Activated effector memory CD4-positive, alpha-beta T cell treated with Interleukin-2 at 50 U/mL for 16 hours (primary cell): ENCODE measurements around the gene TFRC.
"Not testable (repeated sequence)": the region's sequence is repeated elsewhere in the genome, so short reads cannot be mapped to it uniquely, and the experiment has no call there.

Source experiments
- DNase-seq: peaks from one replicate; pipeline ENCODE4 v3.0.0-alpha.2; 2020

TFRC gene

DNA sequence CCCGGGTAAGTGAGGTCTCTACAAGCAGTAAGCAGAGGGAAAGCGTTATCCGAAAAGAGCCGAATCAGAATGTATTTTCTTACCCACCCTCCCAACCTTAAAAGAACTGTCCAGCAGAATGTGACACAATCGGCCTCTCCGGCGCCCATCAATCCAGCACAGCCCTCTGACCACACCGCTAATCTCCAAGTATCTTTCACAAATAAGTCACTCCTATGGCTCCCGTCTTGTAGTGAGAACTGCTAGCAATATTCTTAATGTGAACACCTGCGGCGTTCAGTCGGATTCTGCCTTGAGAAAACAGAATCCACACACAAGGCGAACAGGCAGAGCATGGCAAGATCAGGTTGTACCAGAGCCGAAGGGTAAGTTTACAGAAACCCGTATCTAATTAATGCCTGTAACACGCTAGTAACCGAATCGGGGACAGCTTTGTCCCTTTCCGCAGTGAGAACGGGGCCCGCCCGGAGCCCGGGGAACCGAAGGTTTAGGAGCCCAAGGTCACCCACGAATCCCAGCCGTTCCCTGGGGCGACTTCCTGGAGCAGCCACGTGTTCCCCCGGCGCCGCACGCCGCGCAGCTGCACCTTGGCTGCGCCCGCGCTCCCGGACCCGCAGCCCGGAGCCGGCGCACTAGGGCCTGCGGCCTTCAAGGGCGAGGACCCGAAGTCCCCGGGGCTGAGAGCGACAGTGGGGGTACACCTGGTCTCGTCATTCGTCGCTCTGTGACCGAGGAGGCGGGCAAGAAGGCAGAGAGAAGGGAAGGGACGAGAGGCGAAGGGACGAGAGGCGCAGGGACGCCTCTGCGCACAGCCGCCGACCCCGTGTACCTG is 672 bp downstream of the TFRC start:
- peak; percentile 42 for DNase-seq

DNA sequence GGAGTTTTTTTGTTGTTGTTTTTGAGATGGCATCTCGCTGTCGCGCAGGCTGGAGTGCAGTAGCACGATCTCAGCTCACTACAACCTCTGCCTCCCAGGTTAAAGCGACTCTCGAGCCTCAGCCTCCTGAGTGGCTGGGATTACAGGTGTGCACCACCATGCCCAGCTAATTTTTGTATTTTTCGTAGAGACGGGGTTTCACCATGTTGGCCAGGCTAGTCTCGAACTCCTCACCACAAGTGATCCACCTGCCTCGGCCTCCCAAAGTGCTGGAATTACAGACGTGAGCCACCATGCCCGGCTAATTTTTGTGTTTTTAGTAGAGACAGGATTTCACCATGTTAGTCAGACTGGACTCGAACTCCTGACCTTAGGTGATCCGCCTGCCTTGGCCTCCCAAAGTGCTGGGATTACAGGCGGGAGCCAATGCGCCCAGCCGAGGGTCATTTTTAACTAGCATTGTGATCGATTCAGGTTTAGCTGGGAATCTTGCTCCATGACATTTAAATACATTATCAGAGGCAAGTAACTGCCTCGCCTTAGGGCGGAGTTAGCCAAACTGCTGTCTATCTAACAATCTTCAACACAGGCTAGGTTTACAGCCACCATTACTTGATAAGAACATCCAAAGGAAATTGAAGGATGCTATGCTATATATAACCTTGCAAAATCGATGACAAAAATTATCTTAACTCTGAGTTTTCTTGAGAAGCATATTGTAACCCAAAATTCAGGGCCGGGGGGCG is 1.6 kb downstream of the TFRC start:
- not testable (repeated sequence) for DNase-seq

DNA sequence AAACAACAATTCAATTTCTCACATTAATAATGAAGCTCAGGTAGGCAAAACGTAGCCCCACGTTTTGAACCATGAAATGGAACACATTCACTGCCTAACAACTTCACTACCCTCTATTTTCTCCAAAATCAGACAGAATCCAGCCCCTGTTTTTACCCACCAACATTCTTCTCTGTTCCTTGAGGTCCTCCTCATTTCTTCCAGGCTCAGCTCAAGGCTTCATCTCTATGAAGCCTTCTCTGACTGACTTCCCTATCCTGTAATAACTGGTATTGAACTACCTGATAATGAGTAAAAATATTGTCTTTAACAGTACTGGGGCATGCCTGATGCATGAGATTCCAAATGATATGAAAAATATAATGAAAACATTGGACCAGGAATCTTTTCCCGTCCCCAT is 2.2 kb downstream of the TFRC start:
- DNase-seq, result no peak

DNA sequence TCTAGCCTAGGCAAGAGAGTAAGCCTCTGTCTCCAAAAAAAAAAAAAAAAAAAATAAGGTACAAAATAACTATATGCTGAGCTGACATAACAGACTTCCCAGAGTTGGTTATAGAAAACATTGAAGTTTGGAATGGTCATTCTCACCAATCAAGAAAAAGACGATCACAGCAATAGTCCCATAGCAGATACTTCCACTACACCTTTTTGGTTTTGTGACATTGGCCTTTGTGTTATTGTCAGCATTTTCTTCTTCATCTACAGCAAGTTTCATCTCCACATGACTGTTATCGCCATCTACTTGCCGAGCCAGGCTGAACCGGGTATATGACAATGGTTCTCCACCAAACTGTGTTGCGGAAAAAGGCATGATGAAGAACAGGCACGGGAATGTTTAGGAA is 6.9 kb downstream of the TFRC start:
- DNase-seq, result no peak

DNA sequence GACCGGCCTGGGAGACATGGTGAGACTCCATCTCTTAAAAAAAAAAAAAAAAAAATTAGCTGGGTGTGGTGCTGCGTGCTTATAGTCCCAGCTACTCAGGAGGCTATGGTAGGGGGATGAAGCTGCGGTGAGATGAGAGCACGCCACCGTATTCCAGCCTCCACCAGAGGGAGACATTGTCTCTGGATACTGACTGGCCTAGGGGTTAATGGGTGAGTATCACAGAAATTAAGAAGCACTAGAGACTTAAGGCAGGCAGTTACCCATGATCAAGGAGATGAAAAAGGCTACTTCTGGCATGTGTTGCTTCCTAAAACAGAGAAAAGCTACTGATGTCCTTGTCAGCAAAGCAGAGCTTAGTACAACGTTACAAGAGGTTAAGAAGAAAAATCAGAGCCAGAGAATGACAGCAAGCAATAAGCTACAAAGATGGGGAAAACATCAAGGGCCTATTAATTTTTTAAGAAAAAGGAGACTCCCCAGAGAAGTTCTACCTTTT is 8.6 kb downstream of the TFRC start:
- DNase-seq, result peak; percentile 53

DNA sequence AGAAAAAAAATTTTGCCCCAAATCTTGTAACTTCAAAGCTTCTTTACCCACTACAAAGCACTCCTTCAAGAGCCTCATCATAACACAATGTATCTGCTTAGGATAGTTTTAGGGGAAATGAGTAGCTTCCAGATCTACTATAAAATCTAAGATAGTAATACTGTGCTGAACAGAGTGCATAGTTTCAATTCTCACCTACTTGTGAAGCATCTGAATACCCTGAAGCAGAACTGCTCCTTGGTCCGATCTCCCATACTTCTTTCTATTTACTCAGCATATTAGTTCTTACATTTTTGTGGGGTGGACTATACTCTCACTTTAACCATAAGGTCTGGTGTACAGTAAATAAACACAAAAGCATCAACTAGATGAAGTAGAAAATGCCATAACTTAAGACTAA is 9.6 kb downstream of the TFRC start:
- DNase-seq, result no peak

DNA sequence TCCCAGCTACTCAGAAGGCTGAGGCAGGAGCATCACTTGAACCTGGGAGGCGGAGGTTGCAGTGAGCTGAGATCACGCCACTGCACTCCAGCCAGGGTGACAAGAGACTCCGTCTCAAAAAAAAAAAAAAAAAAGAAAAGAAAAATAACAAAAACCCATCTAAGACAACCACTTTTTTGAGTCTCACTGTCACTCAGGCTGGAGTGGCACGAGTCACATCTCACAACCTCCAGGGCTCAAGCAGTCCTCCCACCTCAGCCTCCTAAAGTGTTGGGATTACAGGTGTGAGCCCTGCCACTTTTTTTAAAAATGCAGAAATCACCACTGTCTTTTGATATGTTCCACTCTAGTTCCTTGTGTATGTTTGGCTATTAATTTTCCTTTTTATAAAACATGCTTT is 13.1 kb downstream of the TFRC start:
- DNase-seq, result not testable (repeated sequence)

DNA sequence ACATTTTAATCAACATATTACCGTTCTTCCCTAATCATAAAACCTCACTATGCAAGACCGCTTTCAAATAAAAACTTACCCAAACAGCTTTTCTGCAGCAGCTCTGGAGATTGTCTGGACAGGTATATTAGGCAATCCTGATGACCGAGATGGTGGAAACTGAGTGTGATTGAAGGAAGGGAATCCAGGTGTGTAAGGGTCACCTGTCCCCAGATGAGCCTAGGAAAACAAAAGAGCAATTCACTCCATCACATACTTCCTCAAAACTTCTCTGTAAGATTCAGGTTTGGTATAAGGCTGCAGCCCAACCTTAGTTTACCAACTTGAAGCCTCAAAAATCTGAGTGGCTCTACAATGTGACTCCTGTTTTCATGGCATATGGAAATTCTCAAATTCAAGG is 14.5 kb downstream of the TFRC start:
- no peak for DNase-seq

DNA sequence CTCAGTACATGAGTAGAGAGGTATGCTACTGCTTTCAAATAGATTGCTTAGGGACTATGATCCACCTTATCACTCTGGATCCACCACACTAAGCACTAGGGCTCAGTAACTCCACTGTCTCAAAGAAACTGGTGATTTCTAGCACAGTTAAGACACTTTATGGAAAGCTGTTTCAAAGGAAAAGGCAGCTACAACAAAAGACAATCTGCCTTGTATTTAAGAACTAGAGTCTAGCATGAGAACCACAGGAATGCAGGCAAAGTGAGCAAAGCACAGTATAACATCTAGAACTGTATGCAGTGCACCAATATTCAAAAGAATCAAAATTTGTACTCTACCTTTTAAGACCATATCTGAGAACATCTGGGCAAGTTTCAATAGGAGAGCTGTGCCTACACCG is 17.9 kb downstream of the TFRC start:
- no peak for DNase-seq

DNA sequence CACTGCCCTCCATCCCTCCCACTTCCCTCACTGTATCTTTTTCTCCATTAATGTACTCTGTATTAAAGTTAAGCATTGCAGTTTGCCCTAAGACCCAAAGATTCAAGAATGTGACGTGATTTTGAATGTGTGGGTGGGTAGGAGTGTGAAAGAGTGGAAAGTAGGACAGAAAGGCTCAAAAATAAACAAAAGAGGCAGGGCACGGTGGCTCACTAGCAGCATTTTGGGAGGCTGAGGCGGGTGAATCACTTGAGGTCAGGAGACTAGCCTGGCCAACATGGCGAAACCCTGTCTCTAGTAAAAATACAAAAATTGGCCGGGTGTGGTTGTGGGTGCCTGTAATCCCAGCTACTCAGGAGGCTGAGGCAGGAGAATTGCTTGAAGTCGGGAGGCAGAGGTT is 18.4 kb downstream of the TFRC start:
- no peak for DNase-seq

DNA sequence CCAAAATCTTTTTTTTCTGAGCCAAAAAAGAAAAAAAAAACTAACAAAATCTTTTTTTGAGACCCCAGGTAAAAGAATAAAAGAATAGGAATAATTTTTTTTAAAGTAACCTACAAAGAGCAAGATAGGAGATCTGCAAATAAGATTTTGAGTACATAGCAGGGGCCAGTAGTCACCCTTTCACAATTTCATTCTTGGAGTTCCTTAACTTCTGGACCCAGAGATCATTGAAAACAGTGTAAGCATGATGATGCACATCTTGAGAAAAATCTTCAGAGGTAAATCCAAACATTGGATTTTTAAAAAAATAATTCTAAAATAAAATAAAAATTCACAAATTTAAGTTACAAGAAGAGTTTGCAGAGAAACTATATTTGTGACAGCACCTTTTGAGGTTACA is 18.8 kb downstream of the TFRC start:
- DNase-seq, result no peak

DNA sequence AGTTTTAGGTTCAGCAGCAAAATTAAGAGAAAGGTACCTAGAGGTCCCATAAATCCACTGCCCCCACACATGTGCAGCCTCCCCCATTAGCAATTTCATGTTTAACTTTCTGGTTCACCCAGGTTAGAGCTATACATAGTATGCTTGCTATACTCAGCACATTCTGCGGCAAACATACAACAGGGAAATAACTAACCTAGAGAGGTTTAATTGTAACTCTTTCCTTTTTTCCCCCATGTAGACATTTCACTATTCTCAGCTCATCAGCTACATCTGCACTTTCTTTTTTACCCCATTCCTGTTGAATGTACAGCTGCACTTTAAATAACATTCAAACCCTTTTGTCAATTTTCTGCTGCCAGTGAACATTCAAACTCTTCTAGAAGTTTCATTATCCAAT is 21.1 kb downstream of the TFRC start:
- no peak for DNase-seq

DNA sequence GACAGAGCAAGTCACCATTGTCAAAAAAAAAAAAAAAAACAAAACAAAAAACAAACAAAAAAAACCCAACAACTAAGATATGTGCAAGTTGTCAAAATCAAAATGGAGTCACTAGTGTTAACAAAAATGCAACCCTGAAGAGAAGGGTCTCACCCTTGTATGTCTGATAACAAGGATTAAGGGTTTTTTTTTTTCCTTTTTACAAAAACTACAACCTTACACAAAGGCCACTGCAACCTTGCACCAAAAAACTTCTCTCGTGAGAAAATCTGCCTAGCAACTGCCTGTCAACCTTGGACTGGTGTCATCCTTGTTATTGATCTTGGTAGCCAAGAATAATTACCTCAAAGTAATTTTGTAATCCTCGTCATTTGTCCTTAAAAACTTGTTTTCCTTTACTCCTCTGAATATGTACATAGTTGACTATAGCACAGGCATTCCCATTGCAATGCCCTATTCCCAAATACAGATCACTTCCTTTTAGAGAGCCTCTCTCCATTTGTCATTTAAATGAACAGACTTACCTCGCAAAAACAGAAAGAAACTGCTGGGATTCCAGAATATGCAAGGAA is 24.0 kb downstream of the TFRC start:
- DNase-seq, result no peak

DNA sequence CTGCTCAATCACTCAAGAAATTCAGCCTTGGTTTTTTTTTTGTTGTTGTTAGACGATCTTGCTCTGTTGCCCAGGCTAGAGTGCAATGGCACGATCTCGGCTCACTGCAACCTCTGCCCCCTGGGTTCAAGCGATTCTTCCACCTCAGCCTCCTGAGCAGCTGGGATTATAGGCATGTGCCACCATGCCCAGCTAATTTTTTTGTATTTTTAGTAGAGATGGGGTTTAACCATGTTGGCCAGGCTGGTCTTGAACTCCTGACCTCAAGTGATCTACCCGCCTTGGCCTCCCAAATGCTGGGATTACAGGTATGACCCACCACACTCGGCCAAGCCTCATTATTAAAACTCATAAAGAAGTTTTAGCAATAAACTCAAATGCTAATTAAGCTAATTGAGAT is 25.5 kb downstream of the TFRC start:
- not testable (repeated sequence) for DNase-seq

DNA sequence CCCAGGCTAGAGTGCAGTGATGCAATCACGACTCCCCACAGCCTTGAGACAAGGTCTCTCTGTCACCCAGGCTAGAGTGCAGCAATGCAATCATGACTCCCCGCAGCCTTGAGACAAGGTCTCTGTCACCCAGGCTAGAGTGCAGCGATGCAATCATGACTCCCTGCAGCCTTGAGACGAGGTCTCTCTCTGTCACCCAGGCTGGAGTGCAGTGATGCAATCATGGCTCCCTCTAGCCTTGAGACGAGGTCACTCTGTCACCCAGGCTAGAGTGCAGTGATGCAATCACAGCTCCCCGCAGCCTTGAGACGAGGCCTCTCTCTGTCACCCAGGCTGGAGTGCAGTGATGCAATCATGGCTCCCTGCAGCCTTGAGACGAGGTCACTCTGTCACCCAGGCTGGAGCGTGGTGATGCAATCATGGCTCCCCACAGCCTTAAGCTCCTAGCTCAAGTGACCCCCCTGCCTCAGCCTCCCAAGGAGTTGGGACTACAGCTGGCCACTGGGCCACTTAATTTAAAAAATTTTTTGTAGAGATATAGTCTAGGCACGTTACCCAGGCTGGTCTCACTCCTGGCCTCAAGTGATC is 26.1 kb downstream of the TFRC start:
- DNase-seq, result no peak

DNA sequence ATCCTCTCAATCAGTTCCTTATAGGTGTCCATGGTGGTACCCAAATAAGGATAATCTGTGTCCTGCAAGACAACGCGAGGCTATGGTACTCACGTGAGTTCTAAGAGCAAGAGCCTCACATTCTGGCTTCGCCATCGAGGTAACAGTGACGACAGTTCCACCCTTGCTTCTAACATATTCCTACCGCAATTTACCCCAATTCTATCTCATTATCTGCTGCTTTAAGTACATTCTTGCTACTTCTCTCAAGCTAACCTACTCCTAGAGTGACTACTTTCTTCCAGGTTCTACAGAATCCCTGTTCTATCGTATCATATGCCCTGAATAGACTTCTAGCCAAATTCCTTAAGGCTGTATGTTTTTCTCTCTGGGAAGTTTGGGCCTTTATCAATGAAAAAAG is 26.6 kb downstream of the TFRC start:
- DNase-seq, result no peak

DNA sequence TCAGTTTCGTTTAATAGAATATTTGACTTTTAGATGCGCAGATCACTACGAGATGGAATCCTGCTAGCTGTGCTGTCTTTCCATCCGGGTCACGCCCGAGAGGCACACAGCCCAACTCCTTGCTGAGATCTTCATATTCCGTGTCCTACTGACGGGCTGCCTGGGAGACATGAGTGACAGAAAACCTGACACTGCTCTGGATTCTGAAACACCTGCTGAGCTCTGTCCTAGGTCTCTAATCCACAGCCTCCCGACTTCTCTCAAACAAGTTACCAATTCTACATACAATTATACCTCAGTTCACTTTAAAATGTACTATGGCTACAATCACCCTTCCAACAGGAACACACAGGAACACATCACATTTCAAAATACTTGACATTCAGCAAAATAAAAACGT is 27.2 kb downstream of the TFRC start:
- DNase-seq, result no peak

DNA sequence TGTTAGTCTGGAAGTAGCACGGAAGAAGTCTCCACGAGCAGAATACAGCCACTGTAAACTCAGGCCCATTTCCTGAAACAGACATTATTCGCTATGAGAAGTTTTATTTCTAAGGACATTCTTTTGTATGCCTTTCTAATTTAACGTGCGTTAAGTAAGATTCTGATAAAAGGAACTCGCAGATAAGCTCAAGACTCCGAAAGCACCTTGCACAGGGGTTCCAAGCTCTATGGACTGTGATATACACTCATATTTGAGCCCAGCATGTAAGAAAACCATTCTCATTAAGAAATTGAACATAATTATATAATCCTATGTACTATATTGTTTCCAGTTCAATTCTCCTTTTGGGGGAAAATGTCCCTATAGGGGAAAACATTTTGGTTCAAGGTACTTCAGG is 28.4 kb downstream of the TFRC start:
- no peak for DNase-seq

DNA sequence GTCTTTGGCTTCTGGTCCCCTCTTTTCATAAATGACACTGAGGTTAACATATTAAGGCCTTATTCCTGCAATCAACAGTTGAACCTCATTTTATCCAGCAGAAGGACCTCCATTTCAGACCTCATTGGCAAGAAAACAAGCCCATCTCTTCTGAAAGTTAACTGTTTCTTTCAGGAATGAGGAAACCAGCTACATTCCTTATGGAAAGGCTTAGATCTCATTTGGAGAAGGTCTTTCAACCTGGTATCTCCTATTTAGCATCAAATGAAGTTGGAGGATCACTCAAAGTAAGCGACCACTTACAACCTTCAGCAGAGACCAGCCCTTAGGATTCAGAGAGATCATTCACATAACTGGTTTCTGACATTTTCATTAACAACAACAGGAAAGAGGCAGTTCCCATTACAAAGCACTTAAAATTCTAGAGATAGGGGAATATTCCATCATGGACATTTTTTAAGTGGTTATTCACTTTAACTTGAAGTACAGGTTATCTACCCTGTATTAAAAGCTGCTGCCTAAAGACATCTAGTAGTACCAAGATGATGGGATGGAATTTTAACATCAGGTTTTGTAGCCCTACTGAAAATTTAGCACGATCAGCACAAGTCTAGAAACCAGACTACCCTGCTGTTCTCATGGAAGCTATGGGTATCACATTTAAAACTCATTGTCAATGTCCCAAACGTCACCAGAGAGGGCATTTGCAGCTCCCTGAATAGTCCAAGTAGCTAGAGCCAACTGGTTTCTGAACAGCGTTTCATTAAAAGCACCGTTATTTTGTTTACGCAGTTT is 30.4 kb downstream of the TFRC start:
- no peak for DNase-seq

DNA sequence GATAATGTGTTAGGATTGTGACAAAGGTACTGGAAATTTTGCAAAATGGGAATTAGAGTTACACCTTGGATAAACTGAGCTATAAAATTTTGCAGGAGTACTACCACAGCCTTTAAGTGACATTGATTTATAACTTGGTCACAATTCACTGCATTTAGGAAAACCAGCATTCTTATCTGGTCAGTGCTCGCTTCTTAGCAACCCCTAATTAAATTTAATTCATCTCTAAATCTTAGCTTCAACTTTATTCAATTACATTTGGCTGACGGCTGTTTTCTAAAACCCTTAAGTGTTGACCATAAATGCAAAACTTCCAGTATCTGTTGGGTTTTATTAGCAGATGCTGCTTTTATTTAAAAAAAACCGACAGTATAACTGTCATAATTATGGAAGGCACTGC is 31.3 kb downstream of the TFRC start:
- DNase-seq, result no peak

DNA sequence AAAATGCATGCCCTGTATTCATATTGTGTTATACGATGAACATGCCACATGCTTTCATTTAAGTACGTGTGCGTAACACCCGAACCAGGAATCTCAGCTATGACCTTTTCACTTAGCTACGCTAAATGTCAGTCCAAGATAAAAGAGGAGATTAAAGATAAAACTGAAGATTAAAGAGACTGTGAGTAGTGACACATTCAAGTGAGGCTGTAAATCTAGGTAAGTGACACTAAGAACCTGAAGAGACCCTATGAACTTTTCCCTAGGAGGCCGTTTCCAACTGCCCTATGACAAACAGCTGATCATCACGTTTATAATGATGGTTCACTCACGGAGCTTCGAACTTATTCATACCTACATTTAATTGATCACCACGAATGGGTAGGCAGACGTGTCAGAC is 32.2 kb downstream of the TFRC start:
- DNase-seq, result no peak

DNA sequence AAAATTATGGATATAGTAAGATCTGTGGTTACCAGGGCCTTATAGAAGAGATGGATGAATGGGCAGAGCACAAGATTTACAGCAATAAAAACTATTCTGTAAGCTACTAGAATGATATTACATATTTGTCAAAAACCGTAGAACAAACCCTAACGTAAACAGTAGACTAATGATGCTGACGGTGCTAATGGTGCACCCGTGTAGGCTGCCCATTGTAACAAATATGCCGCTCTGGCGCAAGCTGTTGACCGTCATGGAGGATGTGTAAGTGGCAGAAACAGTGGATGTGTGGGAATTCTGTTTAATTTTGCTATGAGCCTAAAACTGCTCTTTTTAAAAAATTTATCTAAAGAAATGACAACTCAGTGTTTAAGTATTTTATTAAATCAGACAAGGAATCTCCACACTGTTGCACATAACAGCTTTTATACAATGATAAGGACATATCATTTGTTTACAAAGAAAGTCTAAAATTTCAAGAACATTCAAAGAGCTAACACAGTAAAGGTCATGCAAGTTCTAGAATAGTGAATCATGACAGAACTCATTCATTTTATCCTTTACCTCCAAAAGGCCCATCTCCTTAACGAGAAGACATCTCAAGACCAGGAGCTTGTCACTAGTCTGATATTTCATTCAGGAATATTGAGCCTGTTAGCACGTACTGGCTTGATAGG is 32.8 kb downstream of the TFRC start:
- no peak for DNase-seq
